Measurements from ENCODE around the gene MDFIC.

The MDFIC gene

DNA sequence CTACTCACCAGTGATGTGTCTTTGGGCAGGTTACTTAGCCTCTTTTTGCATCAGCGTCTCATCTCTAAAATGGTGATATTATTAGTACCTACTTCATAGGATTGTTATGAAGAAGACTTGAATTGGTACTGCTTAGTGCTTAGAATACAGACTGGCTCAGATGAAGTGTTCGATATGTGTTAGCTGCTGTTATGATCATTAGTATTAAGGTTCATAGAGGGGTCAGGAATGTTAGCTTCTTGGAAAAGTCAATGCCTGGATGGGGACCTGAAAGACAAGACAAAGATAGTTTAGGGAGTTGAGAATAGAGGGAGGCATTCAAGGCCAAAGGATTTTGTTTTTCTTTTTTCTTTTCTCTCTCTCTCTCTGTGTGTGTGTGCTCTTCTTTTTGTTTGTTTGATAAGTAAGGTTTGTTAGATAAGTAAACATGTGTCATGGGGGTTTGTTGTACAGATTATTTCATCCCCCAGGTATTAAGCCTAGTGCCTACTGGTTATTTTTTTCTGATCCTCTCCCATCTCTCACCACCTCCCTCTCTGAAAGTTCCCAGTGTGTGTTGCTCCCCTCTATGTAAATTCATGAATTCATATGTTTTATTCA lies 63.3 kb downstream of the MDFIC start:
- TF ChIP-seq, protein P1, sequence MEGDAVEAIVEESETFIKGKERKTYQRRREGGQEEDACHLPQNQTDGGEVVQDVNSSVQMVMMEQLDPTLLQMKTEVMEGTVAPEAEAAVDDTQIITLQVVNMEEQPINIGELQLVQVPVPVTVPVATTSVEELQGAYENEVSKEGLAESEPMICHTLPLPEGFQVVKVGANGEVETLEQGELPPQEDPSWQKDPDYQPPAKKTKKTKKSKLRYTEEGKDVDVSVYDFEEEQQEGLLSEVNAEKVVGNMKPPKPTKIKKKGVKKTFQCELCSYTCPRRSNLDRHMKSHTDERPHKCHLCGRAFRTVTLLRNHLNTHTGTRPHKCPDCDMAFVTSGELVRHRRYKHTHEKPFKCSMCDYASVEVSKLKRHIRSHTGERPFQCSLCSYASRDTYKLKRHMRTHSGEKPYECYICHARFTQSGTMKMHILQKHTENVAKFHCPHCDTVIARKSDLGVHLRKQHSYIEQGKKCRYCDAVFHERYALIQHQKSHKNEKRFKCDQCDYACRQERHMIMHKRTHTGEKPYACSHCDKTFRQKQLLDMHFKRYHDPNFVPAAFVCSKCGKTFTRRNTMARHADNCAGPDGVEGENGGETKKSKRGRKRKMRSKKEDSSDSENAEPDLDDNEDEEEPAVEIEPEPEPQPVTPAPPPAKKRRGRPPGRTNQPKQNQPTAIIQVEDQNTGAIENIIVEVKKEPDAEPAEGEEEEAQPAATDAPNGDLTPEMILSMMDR (IDR thresholded peaks at IDR 0.05): no peak

DNA sequence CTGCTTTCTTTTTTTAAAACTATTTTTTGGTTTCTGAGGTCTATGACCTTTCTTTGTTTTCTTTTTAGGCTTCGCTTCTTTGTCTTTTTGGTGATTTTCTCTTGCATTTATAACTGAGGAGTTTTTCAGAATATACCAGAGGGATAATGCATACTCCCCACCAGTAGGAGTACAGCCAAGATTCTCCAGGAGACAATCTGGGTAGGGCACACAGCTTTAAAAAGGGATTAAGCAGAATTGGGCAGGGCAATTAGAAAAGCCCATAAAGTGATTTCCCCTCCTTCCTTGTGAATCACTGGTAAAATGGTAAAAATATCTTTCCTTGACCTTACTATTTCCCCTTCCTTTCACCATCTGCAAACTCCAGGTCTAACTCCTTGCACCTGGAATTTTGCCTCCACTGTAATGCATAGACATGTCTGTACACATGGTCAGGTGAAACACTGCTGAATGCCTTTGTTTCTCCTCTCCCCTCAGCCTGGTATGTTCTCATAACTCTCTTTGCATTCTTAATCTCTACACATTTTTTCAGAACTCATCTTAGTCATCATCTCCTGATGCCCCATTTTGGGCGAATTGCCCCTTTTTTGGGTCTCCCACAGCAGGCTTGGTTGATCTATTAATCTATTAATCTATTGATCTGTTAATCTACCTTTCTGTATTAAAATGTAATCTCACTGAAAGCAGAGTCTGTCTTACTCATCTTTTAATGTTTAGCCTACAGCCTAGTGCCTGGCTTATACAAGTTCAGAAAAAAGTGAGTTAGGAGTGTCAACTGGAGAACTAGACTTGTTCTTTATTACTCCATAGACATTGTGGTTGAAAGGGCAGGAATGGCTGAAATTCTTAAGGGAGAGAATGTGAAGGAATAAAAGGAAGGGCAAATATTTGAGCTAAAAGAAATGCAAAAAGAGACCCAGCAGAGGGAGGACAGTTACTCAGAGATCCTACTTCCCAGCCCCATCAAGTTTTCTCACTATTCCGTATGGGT lies 64.6 kb downstream of the MDFIC start:
- TF ChIP-seq, protein P1 (IDR thresholded peaks at IDR 0.05): no peak

DNA sequence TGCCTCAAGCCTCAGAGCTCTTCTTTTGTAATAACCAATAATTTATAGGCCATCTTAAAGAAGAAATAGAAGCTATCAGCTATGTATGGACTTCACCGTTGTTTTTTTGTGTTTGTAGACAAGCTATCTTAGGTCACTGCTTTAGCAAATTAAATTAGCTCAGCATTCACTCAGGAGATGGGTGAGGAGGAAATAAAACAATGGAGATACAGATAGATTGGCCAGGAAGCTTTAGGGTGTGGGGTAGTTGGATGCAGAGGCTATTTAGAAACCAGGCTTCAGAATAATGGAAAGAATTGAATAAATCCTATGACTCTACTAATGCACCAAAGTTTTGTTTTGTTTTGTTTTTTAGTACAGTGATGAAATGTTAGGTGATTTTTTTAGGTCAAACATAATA lies 66.1 kb downstream of the MDFIC start:
- TF ChIP-seq, protein P1 (IDR thresholded peaks at IDR 0.05): no peak

DNA sequence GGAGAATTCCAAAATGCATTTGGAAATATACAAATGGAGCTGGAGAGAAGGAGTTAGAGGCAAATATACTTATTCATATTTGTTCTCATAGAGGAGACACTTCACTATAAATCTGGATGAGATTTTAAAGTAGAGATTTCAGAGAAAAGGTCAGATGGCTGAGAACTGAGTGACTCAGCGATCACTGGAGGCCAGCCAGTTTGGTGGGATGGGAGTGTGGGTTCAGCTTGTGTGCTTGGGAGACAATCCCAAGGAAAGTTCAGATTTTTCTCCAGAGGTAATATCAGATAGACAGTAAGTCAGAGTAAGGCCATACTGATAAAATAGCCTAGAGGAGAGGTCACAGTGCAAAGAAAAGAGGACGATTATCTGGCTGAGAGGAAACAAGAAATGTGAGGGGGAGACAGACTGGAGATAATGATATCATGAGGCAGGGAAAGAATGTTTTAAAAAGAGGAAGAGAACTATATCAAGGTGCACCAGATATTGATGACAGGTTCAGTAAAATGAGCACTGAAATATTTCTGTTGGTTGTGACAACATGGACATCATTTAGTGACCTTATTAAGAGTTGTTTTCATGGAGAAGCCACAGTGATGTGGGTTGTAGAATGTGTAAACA lies 67.0 kb downstream of the MDFIC start:
- TF ChIP-seq, protein P1 (IDR thresholded peaks at IDR 0.05): no peak

DNA sequence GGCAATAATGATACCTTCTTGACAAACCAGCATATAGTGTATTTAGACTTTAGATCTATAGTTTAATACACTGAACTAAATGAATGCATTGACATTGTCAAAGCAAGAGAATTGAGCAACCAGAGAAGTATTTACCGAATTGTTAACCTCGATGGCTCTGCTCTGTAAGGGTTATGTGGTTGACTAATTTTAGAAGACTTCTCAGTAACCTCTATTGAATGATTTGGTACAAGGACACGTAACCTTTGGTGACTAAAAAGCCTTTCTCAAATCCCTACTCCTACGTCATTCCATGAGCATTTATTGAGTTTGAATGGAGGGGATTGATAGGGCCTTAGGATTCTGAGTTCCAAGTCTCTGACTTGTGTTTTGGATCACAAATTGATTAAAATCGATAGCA lies 67.6 kb downstream of the MDFIC start:
- TF ChIP-seq, protein P1 (IDR thresholded peaks at IDR 0.05): no peak

DNA sequence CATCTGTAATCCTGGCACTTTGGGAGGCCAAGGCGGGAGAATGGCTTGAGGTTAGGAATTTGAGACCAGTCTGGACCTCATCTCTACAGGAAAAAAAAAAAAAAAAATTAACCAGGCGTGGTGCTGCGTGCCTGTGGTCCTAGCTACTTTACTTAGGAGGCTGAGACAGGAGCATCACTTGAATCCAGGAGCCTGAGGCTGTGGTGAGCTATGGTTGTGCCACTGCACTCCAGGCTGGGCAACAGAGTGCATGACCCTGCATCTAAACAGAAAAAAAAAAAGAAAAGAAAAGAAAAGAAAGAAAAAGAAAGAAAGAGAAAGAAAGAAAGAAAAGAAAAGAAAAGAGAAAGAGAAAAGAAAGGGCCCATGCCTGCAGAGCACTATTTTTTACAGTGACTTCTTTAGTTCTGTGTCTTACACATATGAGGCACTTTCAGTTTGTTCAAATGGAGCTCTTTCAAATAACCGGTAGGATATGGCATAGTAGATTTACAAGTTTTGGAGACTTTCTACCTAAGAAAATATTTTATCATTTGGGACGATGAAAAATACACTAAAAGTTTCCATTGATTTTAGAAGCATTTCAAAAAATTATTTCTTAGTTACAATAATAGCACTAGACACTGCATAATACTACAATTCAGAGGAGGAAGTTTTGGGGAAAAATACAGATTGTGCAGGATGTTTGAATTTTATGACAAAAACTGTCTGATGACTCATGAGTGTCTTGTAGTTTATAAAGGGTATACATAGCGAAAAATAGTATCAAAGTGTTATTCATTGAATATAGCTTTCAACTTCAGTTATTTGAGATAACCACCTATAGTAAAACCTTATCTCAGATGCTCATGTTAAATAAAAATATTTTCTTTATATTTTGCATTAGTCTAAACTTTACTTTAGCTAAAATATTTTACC lies 75.9 kb downstream of the MDFIC start:
- TF ChIP-seq, protein P1 (IDR thresholded peaks at IDR 0.05): no peak

DNA sequence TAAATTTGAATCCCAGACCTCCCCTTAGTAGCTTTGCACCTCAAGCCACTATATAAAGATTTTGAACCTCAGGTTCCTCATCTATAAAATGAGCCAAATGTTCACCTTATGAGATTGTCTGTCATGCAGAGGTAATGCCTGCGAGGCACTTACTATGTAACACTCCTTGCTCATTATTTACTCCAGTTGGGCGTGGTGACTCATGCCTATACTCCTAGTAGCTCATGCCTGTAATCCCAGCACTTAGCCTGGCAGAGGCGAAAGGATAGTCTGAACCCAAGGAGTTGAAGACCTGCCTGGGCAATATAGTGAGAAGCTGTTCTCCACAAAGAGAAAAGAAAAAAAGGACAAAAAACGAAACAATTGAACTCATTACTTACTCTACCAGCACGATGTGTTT lies 82.2 kb downstream of the MDFIC start:
- TF ChIP-seq, protein P1 (IDR thresholded peaks at IDR 0.05): no peak
